MCF 10A (cell line): ENCODE data around the gene TAOK3. TPM values are rescaled to one million over a fixed set of nuclear protein-coding genes. Genes with fewer than 3 reads are reported as not detected.
"Not testable (repeated sequence)": the region's sequence is repeated elsewhere in the genome, so short reads cannot be mapped to it uniquely, and the experiment has no call there.

ENCODE experiments used
- BruUV-seq: library from RNA; stranded (reverse); fragments of 400-500 nt; replicated peaks from 2 replicates; lab custom pipeline; 2021; lab: Mats Ljungman, UMichigan
- CTCF ChIA-PET: fragments of 300-600 bp; sonication (Branson Sonifier 250); formaldehyde crosslinking; extraction: SDS; loops from one replicate; lab custom pipeline; 2021; ENCODE audit warnings: antibody characterized with exemption, inconsistent platforms; lab: Yijun Ruan, JAX
- POLR2A ChIA-PET: fragments of 300-600, 350-650 bp; sonication (Branson Sonifier 250); formaldehyde crosslinking; extraction: SDS; loops from one replicate; lab custom pipeline; 2020; ENCODE audit warnings: antibody characterized with exemption, inconsistent platforms; lab: Yijun Ruan, JAX
- DNase-seq: peaks from one replicate; pipeline ENCODE4 v3.0.0-alpha.2; 2018; ENCODE audit not compliant: unreplicated experiment
- H3K27ac Mint-ChIP-seq: one replicate; pipeline ENCODE4 v1.8.0; 2022; ENCODE audit warnings: mild to moderate bottlenecking, low read depth, mixed read lengths; ENCODE audit not compliant: unreplicated experiment
- H3K27me3 Mint-ChIP-seq: one replicate; pipeline ENCODE4 v1.8.0; 2022; ENCODE audit warnings: mixed read lengths; ENCODE audit not compliant: insufficient read depth, unreplicated experiment
- H3K36me3 Mint-ChIP-seq: one replicate; pipeline ENCODE4 v1.8.0; 2022; ENCODE audit warnings: mild to moderate bottlenecking, moderate library complexity, mixed read lengths; ENCODE audit not compliant: insufficient read depth, unreplicated experiment
- H3K4me1 Mint-ChIP-seq: one replicate; pipeline ENCODE4 v1.8.0; 2022; ENCODE audit warnings: mixed read lengths; ENCODE audit not compliant: insufficient read depth, unreplicated experiment
- H3K4me3 Mint-ChIP-seq: one replicate; pipeline ENCODE4 v1.8.0; 2022; ENCODE audit warnings: mild to moderate bottlenecking, moderate library complexity, mixed read lengths; ENCODE audit not compliant: unreplicated experiment
- H3K9me3 Mint-ChIP-seq: one replicate; pipeline ENCODE4 v1.8.0; 2022; ENCODE audit warnings: mixed read lengths; ENCODE audit not compliant: unreplicated experiment
- CTCF ChIP-seq: fragments of 200-600 bp; IDR thresholded peaks from one replicate; pipeline ENCODE4 v1.8.0; 2022; ENCODE audit warnings: antibody characterized with exemption, mild to moderate bottlenecking; ENCODE audit not compliant: unreplicated experiment
- intact Hi-C: fragments of 100-400 bp; cut with micrococcal nuclease; formaldehyde crosslinking; loops from 2 replicates; pipeline ENCODE4 v1.14.1; 2022
- total RNA-seq: library from RNA; stranded (reverse); gene quantifications from 2 replicates; pipeline ENCODE4 v1.2.3, GENCODE V29; 2022

TAOK3 gene
- total RNA-seq, 1 experiment from 2014 or later = 28.6 TPM

GRCh38 chr12:118287728-118288127 is 85.0 kb downstream of the TAOK3 start:
- Mint-ChIP-seq H3K27me3 (no peaks in the 10 kb centered on the region), H3K4me1 (no peaks in the 10 kb centered on the region), H3K36me3 (no peaks in the 10 kb centered on the region), H3K4me3 (no peak overlapping the region), H3K27ac (no peak overlapping the region), H3K9me3 (no peaks in the 10 kb centered on the region)
- TF ChIP-seq CTCF = no peak
- POLR2A ChIA-PET = no interaction called here
- no TSS peak for BruUV-seq
- CTCF ChIA-PET = interaction anchor here (1.0 kb wide), 1 partner anchor 106 kb away, joined by 3 read pairs; no protein-coding TSS in a partner anchor
- intact Hi-C loops = no loop called here
- no peak for DNase-seq

GRCh38 chr12:118282767-118283166 is 89.9 kb downstream of the TAOK3 start:
- CTCF ChIA-PET = interaction anchor here (0.6 to 1.3 kb wide), 5 partner anchors 9 to 246 kb away, joined by 3 to 7 read pairs (median 5); no protein-coding TSS in a partner anchor

GRCh38 chr12:118278288-118278687 is 94.4 kb downstream of the TAOK3 start:
- DNase-seq, BruUV-seq, H3K4me3 Mint-ChIP-seq, intact Hi-C loops, H3K4me1 Mint-ChIP-seq, H3K27ac Mint-ChIP-seq, H3K9me3 Mint-ChIP-seq, CTCF ChIA-PET, POLR2A ChIA-PET, H3K27me3 Mint-ChIP-seq: not testable (repeated sequence)
- peaks cover 11% of the 10 kb centered on the region for H3K36me3 Mint-ChIP-seq

More at GRCh38 chr12:118282767-118283166, 89.9 kb downstream of the TAOK3 start:
- Mint-ChIP-seq H3K4me1 (no peaks in the 10 kb centered on the region), H3K9me3 (no peaks in the 10 kb centered on the region), H3K4me3 (no peak overlapping the region), H3K27ac (no peak overlapping the region), H3K36me3 (peaks cover 11% of the 10 kb centered on the region), H3K27me3 (no peaks in the 10 kb centered on the region)
- no TSS peak for BruUV-seq
- DNase-seq = no peak
- no peak for TF ChIP-seq CTCF
- intact Hi-C loops = no loop called here
- POLR2A ChIA-PET = interaction anchor here (0.6 kb wide), 1 partner anchor 226 kb away, joined by 4 read pairs; no protein-coding TSS in a partner anchor

- BruUV-seq = no TSS peak
- no peak for DNase-seq
- H3K36me3 Mint-ChIP-seq = peaks cover 6% of the 10 kb centered on the region
- H3K4me1 Mint-ChIP-seq = peaks cover 10% of the 10 kb centered on the region
- ChIA-PET CTCF (interaction anchor here (0.6 to 1.1 kb wide), 7 partner anchors 9 to 104 kb away, joined by 3 to 5 read pairs (median 3); partner anchors contain the start of gene SUDS3), POLR2A (no interaction called here)
- no peaks in the 10 kb centered on the region for H3K9me3 Mint-ChIP-seq
- no peak overlapping the region for H3K4me3 Mint-ChIP-seq
- intact Hi-C loops = no loop called here
- H3K27ac Mint-ChIP-seq = no peak overlapping the region
- TF ChIP-seq CTCF = no peak
- no peaks in the 10 kb centered on the region for H3K27me3 Mint-ChIP-seq
These were observed 98.6 kb downstream of the TAOK3 start for GRCh38 chr12:118274066-118274465.
